Measurements from ENCODE around the gene DNAJC4.
A peak's percentile ranks its signal among the peaks of the same experiment; 100 is the strongest.

Gene DNAJC4

GRCh38 chr11:64208796-64209562 lies 21.4 kb upstream of the DNAJC4 start:
- peak overlapping the region; percentile 92 for H3K4me2 ChIP-seq (ENCODE audit: low read depth, low read length, poor library complexity, severe bottlenecking)
- H4K20me1 ChIP-seq (ENCODE audit: insufficient read depth, low read length, poor library complexity, severe bottlenecking), result peaks cover 15% of the 10 kb centered on the region
- peaks cover 38% of the 10 kb centered on the region for H3K79me2 ChIP-seq (ENCODE audit: insufficient read depth, low read length)
- peak overlapping the region; percentile 96 for H3K4me3 ChIP-seq (ENCODE audit: low read length, poor library complexity, severe bottlenecking)
- H3K27me3 ChIP-seq (ENCODE audit: insufficient read depth, low read length, poor library complexity, severe bottlenecking), result no peaks in the 10 kb centered on the region
- peak overlapping the region; percentile 99 for H3K9ac ChIP-seq (ENCODE audit: low read depth, low read length, poor library complexity, severe bottlenecking)
- no peak for TF ChIP-seq CTCF (conservative IDR thresholded peaks at IDR 0.05; ENCODE audit: low read length)
- no peak for TF ChIP-seq EZH2phosphoT487 (IDR thresholded peaks at IDR 0.05; ENCODE audit: borderline replicate concordance)
- H3K9me3 ChIP-seq (ENCODE audit: insufficient read depth, low read depth, low read length), result no peaks in the 10 kb centered on the region
- peaks cover 26% of the 10 kb centered on the region for H3K4me1 ChIP-seq (ENCODE audit: insufficient read depth, low read length, poor library complexity, severe bottlenecking)
- H3K9me2 ChIP-seq (replicated peaks; ENCODE audit: low read depth, low read length), result no peaks in the 10 kb centered on the region
- no peak overlapping the region for H2AFZ ChIP-seq (ENCODE audit: low read length)
- peaks cover 6% of the 10 kb centered on the region; the same call in 1 of the 2 replicates for H3F3A ChIP-seq (ENCODE audit: low read depth)
- H3K36me3 ChIP-seq (ENCODE audit: insufficient read depth, low read length), result peaks cover 15% of the 10 kb centered on the region; the same call in 1 of the 2 replicates

GRCh38 chr11:64209563-64209843 lies 20.8 kb upstream of the DNAJC4 start:
- peaks cover 26% of the 10 kb centered on the region for H3K4me1 ChIP-seq (ENCODE audit: insufficient read depth, low read length, poor library complexity, severe bottlenecking)

DNA sequence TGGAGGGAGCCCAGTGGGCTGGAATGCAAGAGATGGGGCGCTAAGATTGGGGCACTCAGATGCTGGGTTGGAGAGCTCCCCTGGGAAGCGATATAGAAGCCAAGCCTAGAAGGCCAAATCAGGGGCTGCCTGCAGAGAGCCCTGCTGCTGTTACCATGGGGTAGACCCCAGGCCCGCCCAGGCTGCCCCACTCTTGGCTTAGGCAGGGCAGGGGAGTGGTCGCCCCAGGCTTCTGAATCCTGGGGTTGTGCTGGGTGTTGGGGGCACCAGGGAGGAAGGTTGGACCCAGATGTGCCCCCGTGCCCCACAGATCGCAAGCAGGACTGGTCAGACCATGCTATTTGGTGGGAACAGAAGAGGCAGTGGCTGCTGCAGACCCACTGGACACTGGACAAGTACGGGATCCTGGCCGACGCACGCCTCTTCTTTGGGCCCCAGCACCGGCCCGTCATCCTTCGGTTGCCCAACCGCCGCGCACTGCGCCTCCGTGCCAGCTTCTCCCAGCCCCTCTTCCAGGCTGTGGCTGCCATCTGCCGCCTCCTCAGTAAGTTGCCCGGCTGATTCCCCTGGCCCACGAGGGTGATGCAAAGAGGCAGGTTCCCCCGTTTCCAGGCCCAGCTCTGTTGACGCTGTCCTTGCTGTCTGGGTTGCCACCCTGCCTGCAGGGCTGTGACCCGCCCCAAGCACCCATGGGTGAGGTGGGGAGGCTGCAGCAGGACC lies 19.9 kb upstream of the DNAJC4 start:
- H3K36me3 ChIP-seq (ENCODE audit: insufficient read depth, low read length), result peaks cover 10% of the 10 kb centered on the region; the same call in 1 of the 2 replicates
- H3K4me2 ChIP-seq (ENCODE audit: low read depth, low read length, poor library complexity, severe bottlenecking), result no peak overlapping the region
- no peak for TF ChIP-seq CTCF (conservative IDR thresholded peaks at IDR 0.05; ENCODE audit: low read length)
- no peak for TF ChIP-seq EZH2phosphoT487 (IDR thresholded peaks at IDR 0.05; ENCODE audit: borderline replicate concordance)
- no peak overlapping the region for H2AFZ ChIP-seq (ENCODE audit: low read length)
- no peaks in the 10 kb centered on the region for H3K9me2 ChIP-seq (replicated peaks; ENCODE audit: low read depth, low read length)
- H3K9me3 ChIP-seq (ENCODE audit: insufficient read depth, low read depth, low read length), result no peaks in the 10 kb centered on the region
- peaks cover 22% of the 10 kb centered on the region for H3K4me1 ChIP-seq (ENCODE audit: insufficient read depth, low read length, poor library complexity, severe bottlenecking)
- H4K20me1 ChIP-seq (ENCODE audit: insufficient read depth, low read length, poor library complexity, severe bottlenecking), result peaks cover 12% of the 10 kb centered on the region
- no peak overlapping the region for H3K4me3 ChIP-seq (ENCODE audit: low read length, poor library complexity, severe bottlenecking)
- H3K27me3 ChIP-seq (ENCODE audit: insufficient read depth, low read length, poor library complexity, severe bottlenecking), result no peaks in the 10 kb centered on the region
- H3K79me2 ChIP-seq (ENCODE audit: insufficient read depth, low read length), result peaks cover 36% of the 10 kb centered on the region
- H3K9ac ChIP-seq (ENCODE audit: low read depth, low read length, poor library complexity, severe bottlenecking), result no peak overlapping the region
- H3F3A ChIP-seq (ENCODE audit: low read depth), result peaks cover 6% of the 10 kb centered on the region; the same call in 1 of the 2 replicates

More at GRCh38 chr11:64209563-64209843, 20.8 kb upstream of the DNAJC4 start:
- H3K4me2 ChIP-seq (ENCODE audit: low read depth, low read length, poor library complexity, severe bottlenecking), result peak overlapping the region; percentile 92
- peaks cover 38% of the 10 kb centered on the region for H3K79me2 ChIP-seq (ENCODE audit: insufficient read depth, low read length)
- no peaks in the 10 kb centered on the region for H3K9me3 ChIP-seq (ENCODE audit: insufficient read depth, low read depth, low read length)
- H3K9ac ChIP-seq (ENCODE audit: low read depth, low read length, poor library complexity, severe bottlenecking), result no peak overlapping the region
- peaks cover 15% of the 10 kb centered on the region for H4K20me1 ChIP-seq (ENCODE audit: insufficient read depth, low read length, poor library complexity, severe bottlenecking)
- H3K9me2 ChIP-seq (replicated peaks; ENCODE audit: low read depth, low read length), result no peaks in the 10 kb centered on the region
- no peak overlapping the region for H2AFZ ChIP-seq (ENCODE audit: low read length)
- H3K4me3 ChIP-seq (ENCODE audit: low read length, poor library complexity, severe bottlenecking), result no peak overlapping the region
- H3F3A ChIP-seq (ENCODE audit: low read depth), result peaks cover 6% of the 10 kb centered on the region; the same call in 1 of the 2 replicates
- H3K36me3 ChIP-seq (ENCODE audit: insufficient read depth, low read length), result peaks cover 10% of the 10 kb centered on the region; the same call in 1 of the 2 replicates
- TF ChIP-seq EZH2phosphoT487 (IDR thresholded peaks at IDR 0.05; ENCODE audit: borderline replicate concordance) (no peak), CTCF (conservative IDR thresholded peaks at IDR 0.05; ENCODE audit: low read length) (no peak)
- no peaks in the 10 kb centered on the region for H3K27me3 ChIP-seq (ENCODE audit: insufficient read depth, low read length, poor library complexity, severe bottlenecking)
